SH-SY5Y (cell line): ENCODE measurements around the gene JCAD.

Experiments
- GATA2 ChIP-seq: IDR thresholded peaks from 2 replicates; pipeline ENCODE4 v1.6.1; 2011; ENCODE audit warnings: mild to moderate bottlenecking, low read depth, low read length
- GATA3 ChIP-seq: IDR thresholded peaks from 2 replicates; pipeline ENCODE4 v1.6.1; 2011; ENCODE audit warnings: low read depth, mild to moderate bottlenecking, low read length, moderate library complexity

GRCh38 chr10:29998142-29998808 is 61.1 kb downstream of the JCAD start:
- TF ChIP-seq GATA2 (no peak), GATA3 (no peak)
